Activated CD4-positive, alpha-beta memory T cell treated with anti-CD3 and anti-CD28 coated beads for 36 hours (primary cell): ENCODE measurements around the gene CASP8. TPM values are rescaled to one million over a fixed set of nuclear protein-coding genes. Genes with fewer than 3 reads are reported as not detected.

ENCODE experiments used
- CTCF ChIA-PET: fragments of 350-600 bp; sonication (Branson Sonifier 250); formaldehyde crosslinking; loops from one replicate; lab custom pipeline; 2021; ENCODE audit warnings: antibody characterized with exemption, inconsistent platforms; lab: Charles Lee
- POLR2A ChIA-PET: fragments of 350-600 bp; sonication (Branson Sonifier 250); formaldehyde crosslinking; loops from one replicate; lab custom pipeline; 2021; ENCODE audit warnings: antibody characterized with exemption; lab: Charles Lee
- DNase-seq: peaks from one replicate; pipeline ENCODE4 v3.0.0-alpha.2; 2020
- H3K27ac Mint-ChIP-seq: one replicate; pipeline ENCODE4 v1.8.0; 2021; ENCODE audit warnings: mixed read lengths
- H3K27me3 Mint-ChIP-seq: one replicate; pipeline ENCODE4 v1.8.0; 2021; ENCODE audit warnings: mixed read lengths
- H3K36me3 Mint-ChIP-seq: one replicate; pipeline ENCODE4 v1.8.0; 2021; ENCODE audit warnings: mixed read lengths
- H3K4me1 Mint-ChIP-seq: one replicate; pipeline ENCODE4 v1.8.0; 2021; ENCODE audit warnings: low read depth, mixed read lengths
- H3K4me3 Mint-ChIP-seq: one replicate; pipeline ENCODE4 v1.8.0; 2021; ENCODE audit warnings: mild to moderate bottlenecking, mixed read lengths
- H3K9me3 Mint-ChIP-seq: one replicate; pipeline ENCODE4 v1.8.0; 2021; ENCODE audit warnings: mixed read lengths
- intact Hi-C: fragments of 100-400 bp; cut with micrococcal nuclease; formaldehyde crosslinking; loops from one replicate; pipeline ENCODE4 v1.15.1; 2023
- total RNA-seq, 2 experiments: library from RNA; stranded (reverse); gene quantifications; one replicate each; pipeline ENCODE4 v1.2.3, GENCODE V29; 2021

CASP8 gene
- 10 to 100 TPM; 55.9 to 56.3 TPM for total RNA-seq

DNA sequence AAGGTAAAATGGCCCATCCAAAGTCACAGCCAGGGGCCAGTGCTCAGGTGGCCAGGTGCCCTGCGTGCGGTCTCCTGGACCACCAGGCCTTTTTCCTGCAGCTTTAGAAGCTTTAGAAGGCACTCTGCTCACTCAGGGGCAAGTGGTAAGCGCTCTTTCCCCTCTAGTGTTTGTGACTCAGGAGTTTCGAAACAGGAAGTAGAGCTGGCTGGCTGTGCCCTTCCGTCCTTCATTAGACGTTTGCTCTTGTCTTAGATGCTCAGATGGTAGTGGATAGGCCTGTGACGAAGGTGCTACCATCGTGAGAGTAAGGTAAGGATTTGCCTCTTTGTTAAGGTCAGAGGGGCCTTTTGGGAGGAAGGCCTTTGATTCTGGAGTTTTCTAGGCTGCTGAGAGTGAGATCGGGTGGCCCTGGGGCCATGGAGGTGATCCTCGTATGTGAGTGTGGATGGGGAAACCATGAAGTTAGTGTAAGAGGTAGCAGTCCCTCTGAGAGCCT lies at the start of gene CASP8:
Gene CASP8 (plus strand): TSS at position 235 of the 499 bp plus-strand sequence. CDS start 5,951 bp downstream, outside the sequence.
- CTCF ChIA-PET, result interaction anchor here (1.0 to 8.9 kb wide), 9 partner anchors 9 to 191 kb away, joined by 3 to 120 read pairs (median 4); partner anchors contain the start of genes CASP10, STRADB and TRAK2
- POLR2A ChIA-PET, result interaction anchor here (0.7 to 9.8 kb wide), 10 partner anchors 13 to 788 kb away, joined by 3 to 96 read pairs (median 8); partner anchors contain the start of genes CFLAR and CLK1
- intact Hi-C loops, result loop anchor here (1.0 to 5.0 kb wide), 4 partner anchors 13 to 1007 kb away; partner anchors contain the start of genes NOP58 and TMEM237
- Mint-ChIP-seq H3K4me3 (peak within 1 kb of the TSS; percentile 100), H3K4me1 (peaks cover 68% of the 10 kb centered on the region), H3K36me3 (peaks cover 25% of the 10 kb centered on the region), H3K9me3 (no peaks in the 10 kb centered on the region), H3K27me3 (no peaks in the 10 kb centered on the region), H3K27ac (peak within 1 kb of the TSS; percentile 100)
- peak; percentile 82 for DNase-seq

DNA sequence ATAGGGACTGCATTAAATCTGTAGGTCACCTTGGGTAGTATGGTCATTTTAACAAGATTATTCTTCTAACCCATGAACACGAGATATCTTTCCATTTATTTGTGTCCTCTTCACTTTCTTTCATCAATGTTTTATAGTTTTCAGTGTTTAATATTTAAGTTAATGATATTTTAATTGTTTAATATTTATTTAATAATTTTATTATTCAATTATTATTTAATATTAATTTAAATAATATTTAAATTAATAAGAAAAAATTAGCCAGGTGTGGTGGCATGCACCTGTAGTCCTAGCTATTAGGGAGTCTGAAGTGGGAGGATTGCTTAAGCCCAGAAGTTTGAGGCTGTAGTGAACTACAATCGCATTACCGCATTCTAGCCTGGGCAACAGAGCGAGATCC lies 44.4 kb upstream of the CASP8 start:
- Mint-ChIP-seq H3K4me3 (no peak overlapping the region), H3K36me3 (peaks cover 14% of the 10 kb centered on the region), H3K27me3 (no peaks in the 10 kb centered on the region), H3K27ac (no peak overlapping the region), H3K9me3 (no peaks in the 10 kb centered on the region), H3K4me1 (peaks cover 31% of the 10 kb centered on the region)
- ChIA-PET CTCF (interaction anchor here (3.5 kb wide), 1 partner anchor 17 kb away, joined by 11 read pairs; no protein-coding TSS in a partner anchor), POLR2A (no interaction called here)
- intact Hi-C loops, result no loop called here
- DNase-seq, result no peak

DNA sequence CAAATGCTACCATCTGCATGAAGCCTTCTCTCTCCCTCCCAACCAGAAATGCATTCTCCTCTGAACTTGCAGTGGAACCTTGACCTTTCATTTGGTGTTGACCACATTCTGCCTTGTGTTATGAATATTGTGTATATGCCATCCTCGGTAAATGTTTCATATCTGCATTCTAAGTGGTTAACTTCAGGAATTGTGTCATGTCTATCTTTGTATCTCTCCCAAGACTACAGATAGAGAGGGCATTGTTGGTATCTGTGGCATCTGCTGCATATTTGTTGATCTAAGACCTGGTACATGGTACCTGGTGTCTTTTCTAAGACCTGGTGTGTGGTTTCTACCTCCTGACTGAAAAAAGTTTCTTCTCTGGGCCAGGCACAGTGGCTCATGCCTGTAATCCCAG lies 43.4 kb upstream of the CASP8 start:
- Mint-ChIP-seq H3K36me3 (peaks cover 13% of the 10 kb centered on the region), H3K4me3 (no peak overlapping the region), H3K27me3 (no peaks in the 10 kb centered on the region), H3K4me1 (peaks cover 34% of the 10 kb centered on the region), H3K9me3 (no peaks in the 10 kb centered on the region), H3K27ac (no peak overlapping the region)
- CTCF ChIA-PET, result interaction anchor here (3.5 kb wide), 1 partner anchor 16 kb away, joined by 11 read pairs; no protein-coding TSS in a partner anchor
- POLR2A ChIA-PET, result no interaction called here
- DNase-seq, result no peak
- intact Hi-C loops, result no loop called here

DNA sequence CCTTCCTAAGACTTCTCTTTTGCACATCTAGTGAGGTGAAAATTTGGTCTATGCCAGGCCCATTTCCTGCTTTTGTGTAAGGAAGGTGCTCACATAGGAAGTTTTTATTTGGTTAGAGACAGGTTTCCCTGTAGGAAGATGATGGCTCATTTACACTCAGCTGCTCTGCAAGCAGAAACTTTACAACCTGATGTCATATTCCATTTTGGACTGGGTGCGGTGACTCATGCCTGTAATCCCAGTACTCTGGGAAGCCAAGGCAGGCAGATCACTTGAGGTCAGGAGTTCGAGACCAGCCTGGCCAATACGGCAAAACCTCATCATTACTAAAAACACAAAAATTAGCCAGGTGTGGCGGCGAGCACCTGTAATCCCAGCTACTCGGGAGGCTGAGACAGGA lies 41.6 kb upstream of the CASP8 start:
- Mint-ChIP-seq H3K36me3 (peaks cover 13% of the 10 kb centered on the region), H3K4me3 (no peak overlapping the region), H3K9me3 (no peaks in the 10 kb centered on the region), H3K27me3 (no peaks in the 10 kb centered on the region), H3K4me1 (peaks cover 46% of the 10 kb centered on the region), H3K27ac (no peak overlapping the region)
- CTCF ChIA-PET, result interaction anchor here (1.0 kb wide), 1 partner anchor 13 kb away, joined by 4 read pairs; no protein-coding TSS in a partner anchor
- intact Hi-C loops, result no loop called here
- DNase-seq, result no peak
- POLR2A ChIA-PET, result no interaction called here

DNA sequence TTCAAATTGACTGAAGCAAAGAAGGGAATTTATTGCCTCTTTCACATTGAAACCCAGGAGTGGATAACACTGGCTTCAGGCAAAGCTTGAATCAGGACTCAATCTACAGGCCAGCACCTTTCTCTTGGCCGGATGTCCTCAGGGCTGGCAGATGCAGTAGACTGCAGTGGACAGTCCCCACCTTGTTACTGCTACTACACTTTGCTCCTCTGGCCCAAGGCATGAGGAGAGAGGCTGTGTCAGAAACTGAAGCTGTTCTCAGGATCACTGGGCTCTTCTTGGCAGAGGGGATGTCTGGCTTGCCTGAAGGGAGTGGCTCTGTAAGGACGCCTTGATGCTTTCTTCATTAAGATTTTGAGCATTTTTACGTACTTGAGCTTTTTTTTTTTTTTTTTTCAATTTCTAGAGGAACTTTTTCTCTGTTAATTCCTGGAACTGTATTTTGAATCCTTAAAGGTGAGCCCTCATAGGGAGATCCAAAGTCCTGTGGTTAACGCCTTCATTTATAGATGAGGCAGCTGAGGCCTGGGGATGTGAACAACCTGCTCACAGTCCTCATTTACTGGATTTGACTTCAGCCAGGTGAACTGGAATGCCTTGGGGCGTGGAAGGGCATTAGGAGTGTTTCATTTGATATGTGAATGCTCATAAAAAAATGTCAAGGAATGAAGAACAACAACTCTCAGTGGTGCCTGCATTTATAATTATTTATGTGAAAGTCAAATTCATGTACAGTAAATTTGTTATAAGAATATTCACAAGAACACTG lies 40.8 kb upstream of the CASP8 start:
- peaks cover 46% of the 10 kb centered on the region for H3K4me1 Mint-ChIP-seq
- DNase-seq, result no peak
- peaks cover 13% of the 10 kb centered on the region for H3K36me3 Mint-ChIP-seq
- intact Hi-C loops, result no loop called here
- CTCF ChIA-PET, result interaction anchor here (1.0 to 4.9 kb wide), 3 partner anchors 12 to 37 kb away, joined by 4 to 32 read pairs (median 21); partner anchors contain the start of gene CASP10
- no peaks in the 10 kb centered on the region for H3K9me3 Mint-ChIP-seq
- H3K4me3 Mint-ChIP-seq, result no peak overlapping the region
- POLR2A ChIA-PET, result interaction anchor here (1.8 kb wide), 1 partner anchor 14 kb away, joined by 7 read pairs; no protein-coding TSS in a partner anchor
- no peak overlapping the region for H3K27ac Mint-ChIP-seq
- H3K27me3 Mint-ChIP-seq, result no peaks in the 10 kb centered on the region

DNA sequence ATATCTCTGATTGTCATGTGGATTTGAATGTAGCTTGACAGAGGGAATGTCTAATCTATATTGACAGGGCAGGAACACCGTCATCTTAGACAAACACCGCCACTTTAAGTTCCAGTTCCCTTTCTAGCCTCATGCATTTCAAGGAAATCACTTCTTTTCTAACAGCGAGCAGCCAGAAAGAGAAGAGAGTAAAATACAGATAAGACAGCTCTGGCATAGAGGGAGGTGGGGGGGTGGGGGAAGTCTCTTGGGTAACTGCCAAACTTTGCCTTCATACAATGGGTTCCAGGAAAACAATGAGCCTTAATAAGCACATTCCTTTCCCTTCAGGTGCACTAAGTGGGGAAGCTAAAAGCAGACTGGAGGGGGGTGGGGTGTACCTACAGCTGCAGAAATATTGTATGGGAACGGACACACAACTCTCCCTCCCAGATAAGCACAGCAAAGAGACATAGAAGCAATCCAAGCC lies 40.2 kb upstream of the CASP8 start:
- no peak overlapping the region for H3K4me3 Mint-ChIP-seq
- DNase-seq, result no peak
- peaks cover 45% of the 10 kb centered on the region for H3K4me1 Mint-ChIP-seq
- ChIA-PET POLR2A (interaction anchor here (1.8 kb wide), 1 partner anchor 13 kb away, joined by 7 read pairs; no protein-coding TSS in a partner anchor), CTCF (interaction anchor here (2.3 to 4.9 kb wide), 3 partner anchors 12 to 151 kb away, joined by 8 to 32 read pairs (median 21); partner anchors contain the start of gene CASP10)
- intact Hi-C loops, result no loop called here
- no peak overlapping the region for H3K27ac Mint-ChIP-seq
- no peaks in the 10 kb centered on the region for H3K9me3 Mint-ChIP-seq
- H3K27me3 Mint-ChIP-seq, result no peaks in the 10 kb centered on the region
- peaks cover 12% of the 10 kb centered on the region for H3K36me3 Mint-ChIP-seq

DNA sequence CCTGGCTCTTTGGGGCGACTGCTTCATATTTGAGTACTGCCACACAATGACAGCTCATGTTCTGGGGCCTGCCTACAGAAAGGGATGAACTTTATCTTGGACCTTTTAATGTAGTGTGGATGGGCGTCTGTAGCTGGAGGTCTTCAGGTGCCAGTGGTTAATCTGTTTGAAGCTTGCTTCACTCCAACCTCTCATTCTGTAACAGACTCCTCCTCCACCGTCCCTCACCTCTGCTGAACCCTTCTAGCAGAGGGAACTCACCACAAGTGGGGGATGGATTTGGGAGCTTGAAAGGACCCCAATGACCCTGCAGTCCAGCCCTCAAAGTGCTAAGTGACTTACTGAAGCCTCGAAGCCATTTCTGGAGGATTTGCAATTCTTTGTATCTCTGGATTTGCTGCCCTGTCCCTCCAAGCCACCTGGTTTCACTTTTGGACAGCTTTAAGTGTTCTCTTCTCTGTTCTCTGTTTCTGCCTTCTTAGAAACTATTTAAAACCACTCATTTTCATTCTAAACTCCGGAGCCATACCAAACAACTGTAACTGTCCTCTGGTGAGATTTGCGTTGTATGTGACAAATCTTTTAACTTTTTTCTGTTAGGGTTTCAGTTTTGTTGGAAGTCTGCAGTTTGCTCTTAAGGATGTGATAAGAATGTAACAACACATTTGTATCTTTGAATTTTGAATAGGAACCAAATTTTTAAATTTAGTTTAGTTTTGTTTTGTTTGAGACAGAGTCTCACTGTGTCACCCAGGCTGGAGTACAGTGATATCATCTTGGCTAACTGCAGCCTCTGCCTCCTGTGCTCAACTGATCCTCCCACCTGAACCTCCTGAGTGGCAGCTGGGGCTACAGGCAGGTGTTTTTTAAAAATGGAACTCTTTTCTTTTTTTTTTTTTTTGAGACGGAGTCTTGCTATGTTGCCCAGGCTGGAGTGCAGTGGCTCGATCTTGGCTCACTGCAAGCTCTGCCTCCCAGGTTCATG lies 37.0 kb upstream of the CASP8 start:
- ChIA-PET CTCF (interaction anchor here (0.8 to 4.9 kb wide), 4 partner anchors 9 to 322 kb away, joined by 3 to 32 read pairs (median 12); partner anchors contain the start of gene CASP10), POLR2A (no interaction called here)
- H3K27me3 Mint-ChIP-seq, result no peaks in the 10 kb centered on the region
- H3K4me1 Mint-ChIP-seq, result peaks cover 33% of the 10 kb centered on the region
- no peak for DNase-seq
- H3K36me3 Mint-ChIP-seq, result peaks cover 5% of the 10 kb centered on the region
- no peak overlapping the region for H3K27ac Mint-ChIP-seq
- H3K4me3 Mint-ChIP-seq, result no peak overlapping the region
- intact Hi-C loops, result no loop called here
- H3K9me3 Mint-ChIP-seq, result no peaks in the 10 kb centered on the region

DNA sequence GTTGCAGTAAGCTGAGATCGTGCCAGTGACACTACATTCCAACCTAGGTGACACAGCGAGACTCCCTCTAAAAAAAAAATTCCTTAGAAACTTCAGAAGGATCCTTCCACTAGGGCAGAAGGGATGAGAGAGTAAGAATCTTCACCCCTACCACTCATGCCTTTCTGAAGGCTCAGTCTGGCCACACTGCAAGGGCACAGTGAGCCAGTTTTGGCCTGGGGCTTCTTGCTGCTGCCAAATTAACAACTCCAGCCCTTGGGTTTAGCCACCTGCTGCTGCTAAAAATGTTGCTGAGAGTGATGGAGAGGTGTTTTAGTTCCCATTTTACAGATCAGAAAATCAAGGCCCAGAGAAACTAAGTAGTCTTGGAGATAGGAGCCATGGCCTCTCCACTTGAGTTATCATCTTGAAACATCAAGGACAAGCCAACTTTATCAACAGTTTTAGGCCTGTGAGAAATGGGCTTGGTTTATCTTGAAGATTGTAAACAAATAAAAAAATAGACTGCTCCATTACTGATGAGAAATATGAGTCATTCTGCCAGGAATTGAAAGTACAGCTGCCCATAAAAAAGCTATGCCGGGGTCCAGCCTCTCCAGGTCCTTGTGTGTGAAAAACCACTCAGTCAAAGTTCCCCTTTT lies 31.9 kb upstream of the CASP8 start:
- no peak for DNase-seq
- POLR2A ChIA-PET, result interaction anchor here (0.9 kb wide), 1 partner anchor 223 kb away, joined by 3 read pairs; the partner anchor contains the start of genes STRADB and TRAK2
- H3K27me3 Mint-ChIP-seq, result no peaks in the 10 kb centered on the region

DNA sequence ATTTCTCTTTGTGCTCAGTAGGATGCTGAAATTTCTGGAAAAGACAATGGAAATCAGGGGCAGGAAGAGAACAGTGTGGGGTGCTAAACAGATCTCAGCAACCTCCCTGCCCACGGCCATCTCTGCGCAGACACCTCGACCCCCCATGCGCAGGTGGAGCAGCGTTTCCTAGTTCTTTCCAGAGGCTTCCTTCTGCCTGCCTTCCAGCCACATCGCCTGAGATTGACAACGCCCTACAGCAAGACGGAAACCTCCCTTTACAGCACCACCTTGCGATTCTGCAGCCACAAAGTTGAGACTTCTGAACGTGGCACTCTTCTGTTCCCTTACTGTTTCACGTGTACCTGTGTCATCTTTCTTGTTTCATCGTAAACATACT lies 31.4 kb upstream of the CASP8 start:
- peak; percentile 24 for DNase-seq
- Mint-ChIP-seq H3K27me3 (no peaks in the 10 kb centered on the region), H3K36me3 (peaks cover 7% of the 10 kb centered on the region), H3K4me1 (peaks cover 37% of the 10 kb centered on the region), H3K27ac (peak overlapping the region; percentile 30), H3K4me3 (peak overlapping the region; percentile 10), H3K9me3 (no peaks in the 10 kb centered on the region)
- intact Hi-C loops, result no loop called here
- ChIA-PET CTCF (interaction anchor here (1.0 to 2.0 kb wide), 3 partner anchors 16 to 47 kb away, joined by 3 to 6 read pairs (median 3); no protein-coding TSS in a partner anchor), POLR2A (interaction anchor here (0.9 kb wide), 1 partner anchor 222 kb away, joined by 3 read pairs; the partner anchor contains the start of genes STRADB and TRAK2)

More for the DNA sequence above, 31.9 kb upstream of the CASP8 start:
- H3K4me1 Mint-ChIP-seq, result peaks cover 40% of the 10 kb centered on the region
- intact Hi-C loops, result no loop called here
- H3K36me3 Mint-ChIP-seq, result peaks cover 2% of the 10 kb centered on the region
- no peaks in the 10 kb centered on the region for H3K9me3 Mint-ChIP-seq
- no peak overlapping the region for H3K4me3 Mint-ChIP-seq
- peak overlapping the region; percentile 30 for H3K27ac Mint-ChIP-seq
- CTCF ChIA-PET, result interaction anchor here (0.5 to 1.3 kb wide), 3 partner anchors 16 to 47 kb away, joined by 3 read pairs; no protein-coding TSS in a partner anchor

DNA sequence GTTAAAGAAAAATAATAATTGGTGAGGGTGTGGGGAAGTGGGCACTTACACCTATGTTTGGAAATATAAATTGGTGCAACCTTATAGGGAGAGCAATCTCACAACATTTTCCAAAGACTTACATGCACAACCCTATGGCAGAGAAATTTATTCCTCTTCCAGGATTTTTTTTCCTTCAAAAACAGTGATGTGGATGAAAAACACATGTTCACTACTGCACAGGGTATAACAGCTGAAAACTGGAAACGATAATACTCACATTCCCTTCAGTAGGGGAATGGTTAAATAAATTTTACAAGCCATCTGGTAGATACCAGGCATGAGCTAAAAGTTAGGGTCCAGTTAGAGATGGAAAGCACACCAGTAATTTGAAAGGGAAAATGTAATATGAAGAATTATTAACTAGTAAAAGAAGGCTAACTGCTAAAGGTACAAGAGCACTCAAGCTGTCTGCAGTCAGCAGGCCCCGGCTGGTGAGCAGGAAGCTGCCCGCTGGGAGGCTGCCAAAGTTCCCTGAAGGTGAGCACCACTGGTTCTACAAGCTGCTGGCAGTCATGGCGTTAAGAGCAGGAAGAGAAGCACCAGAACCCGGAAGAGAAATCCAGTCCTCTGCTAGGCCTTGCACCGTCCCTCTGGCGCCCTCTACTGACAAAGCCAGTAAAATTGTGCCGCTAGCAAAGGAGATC lies 28.4 kb upstream of the CASP8 start:
- intact Hi-C loops, result loop anchor here (1.0 to 5.0 kb wide), 10 partner anchors 38 to 705 kb away; partner anchors contain the start of genes BZW1, CASP10, HYCC2 and ORC2
- H3K27me3 Mint-ChIP-seq, result no peaks in the 10 kb centered on the region
- H3K4me3 Mint-ChIP-seq, result peak overlapping the region; percentile 49
- peaks cover 42% of the 10 kb centered on the region for H3K4me1 Mint-ChIP-seq
- H3K27ac Mint-ChIP-seq, result peak overlapping the region; percentile 98
- DNase-seq, result peak; percentile 94
- no peaks in the 10 kb centered on the region for H3K9me3 Mint-ChIP-seq
- peaks cover 22% of the 10 kb centered on the region for H3K36me3 Mint-ChIP-seq
- POLR2A ChIA-PET, result interaction anchor here (0.8 to 3.6 kb wide), 13 partner anchors 11 to 368 kb away, joined by 3 to 96 read pairs (median 7); partner anchors contain the start of genes CASP10, CASP8, CLK1 and NIF3L1
- CTCF ChIA-PET, result interaction anchor here (0.6 to 4.5 kb wide), 74 partner anchors 10 to 548 kb away, joined by 3 to 215 read pairs (median 6); partner anchors contain the start of genes ALS2, BZW1, CASP10 and CASP8
